ENCODE data around the gene C1QTNF12.

The C1QTNF12 gene

GRCh38 chr1:1203561-1204424 lies 42.7 kb downstream of the C1QTNF12 start:
- in situ Hi-C loops (cut with MboI; ENCODE audit: low sequenced_read_pairs, unreplicated experiment) = no loop called here
- TF ChIP-seq, protein P1, sequence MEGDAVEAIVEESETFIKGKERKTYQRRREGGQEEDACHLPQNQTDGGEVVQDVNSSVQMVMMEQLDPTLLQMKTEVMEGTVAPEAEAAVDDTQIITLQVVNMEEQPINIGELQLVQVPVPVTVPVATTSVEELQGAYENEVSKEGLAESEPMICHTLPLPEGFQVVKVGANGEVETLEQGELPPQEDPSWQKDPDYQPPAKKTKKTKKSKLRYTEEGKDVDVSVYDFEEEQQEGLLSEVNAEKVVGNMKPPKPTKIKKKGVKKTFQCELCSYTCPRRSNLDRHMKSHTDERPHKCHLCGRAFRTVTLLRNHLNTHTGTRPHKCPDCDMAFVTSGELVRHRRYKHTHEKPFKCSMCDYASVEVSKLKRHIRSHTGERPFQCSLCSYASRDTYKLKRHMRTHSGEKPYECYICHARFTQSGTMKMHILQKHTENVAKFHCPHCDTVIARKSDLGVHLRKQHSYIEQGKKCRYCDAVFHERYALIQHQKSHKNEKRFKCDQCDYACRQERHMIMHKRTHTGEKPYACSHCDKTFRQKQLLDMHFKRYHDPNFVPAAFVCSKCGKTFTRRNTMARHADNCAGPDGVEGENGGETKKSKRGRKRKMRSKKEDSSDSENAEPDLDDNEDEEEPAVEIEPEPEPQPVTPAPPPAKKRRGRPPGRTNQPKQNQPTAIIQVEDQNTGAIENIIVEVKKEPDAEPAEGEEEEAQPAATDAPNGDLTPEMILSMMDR (IDR thresholded peaks at IDR 0.05; ENCODE audit: borderline replicate concordance, control extremely low read depth, extremely low read depth, insufficient read depth, missing control alignments) = no peak
- no peak for DNase-seq (ENCODE audit: low spot score)

DNA sequence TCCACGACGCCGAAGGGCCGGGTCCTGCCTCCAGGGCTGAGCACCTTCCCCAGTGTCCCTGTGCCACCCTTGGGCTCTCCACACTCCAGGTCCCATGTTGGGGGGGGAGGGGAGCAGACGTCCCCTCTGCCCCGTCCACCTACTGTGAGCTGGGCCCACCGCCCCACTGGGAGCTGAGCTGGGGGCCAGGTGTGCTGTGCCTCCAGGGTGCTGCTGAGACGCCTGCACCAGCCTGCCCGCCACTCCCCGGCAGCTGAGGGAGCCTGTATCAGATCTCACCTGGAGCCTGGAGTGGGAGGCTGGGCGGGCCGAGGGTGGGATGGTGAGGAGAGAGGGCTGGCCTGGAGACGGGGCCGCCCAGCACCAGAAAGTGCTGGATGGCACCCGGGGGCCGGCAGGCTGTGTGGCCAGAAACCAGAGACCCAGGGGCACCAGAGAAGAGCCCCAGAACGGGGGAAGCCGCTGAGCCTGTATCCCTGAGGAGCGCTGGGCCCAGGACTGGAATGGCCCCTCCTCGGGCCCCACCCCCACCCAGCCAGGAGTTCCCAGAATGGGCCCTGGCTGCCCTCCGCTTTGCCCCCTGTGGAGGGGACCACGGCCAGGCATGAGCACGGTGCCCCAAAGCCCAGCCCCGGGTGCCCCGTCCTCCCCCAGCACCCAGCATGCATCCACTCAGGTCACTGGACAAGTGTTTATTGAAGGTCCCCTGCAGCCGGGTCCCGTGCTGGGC lies 43.5 kb downstream of the C1QTNF12 start:
- in situ Hi-C loops (cut with MboI; ENCODE audit: low sequenced_read_pairs, unreplicated experiment) = no loop called here
- DNase-seq (ENCODE audit: low spot score) = no peak
- TF ChIP-seq, protein P1 (IDR thresholded peaks at IDR 0.05; ENCODE audit: borderline replicate concordance, control extremely low read depth, extremely low read depth, insufficient read depth, missing control alignments) = no peak

- TF ChIP-seq, protein P1 (IDR thresholded peaks at IDR 0.05; ENCODE audit: borderline replicate concordance, control extremely low read depth, extremely low read depth, insufficient read depth, missing control alignments) = no peak
- DNase-seq (ENCODE audit: low spot score) = peak; percentile 90
- in situ Hi-C loops (cut with MboI; ENCODE audit: low sequenced_read_pairs, unreplicated experiment) = no loop called here
These were observed 45.4 kb downstream of the C1QTNF12 start for GRCh38 chr1:1200876-1201810.

DNA sequence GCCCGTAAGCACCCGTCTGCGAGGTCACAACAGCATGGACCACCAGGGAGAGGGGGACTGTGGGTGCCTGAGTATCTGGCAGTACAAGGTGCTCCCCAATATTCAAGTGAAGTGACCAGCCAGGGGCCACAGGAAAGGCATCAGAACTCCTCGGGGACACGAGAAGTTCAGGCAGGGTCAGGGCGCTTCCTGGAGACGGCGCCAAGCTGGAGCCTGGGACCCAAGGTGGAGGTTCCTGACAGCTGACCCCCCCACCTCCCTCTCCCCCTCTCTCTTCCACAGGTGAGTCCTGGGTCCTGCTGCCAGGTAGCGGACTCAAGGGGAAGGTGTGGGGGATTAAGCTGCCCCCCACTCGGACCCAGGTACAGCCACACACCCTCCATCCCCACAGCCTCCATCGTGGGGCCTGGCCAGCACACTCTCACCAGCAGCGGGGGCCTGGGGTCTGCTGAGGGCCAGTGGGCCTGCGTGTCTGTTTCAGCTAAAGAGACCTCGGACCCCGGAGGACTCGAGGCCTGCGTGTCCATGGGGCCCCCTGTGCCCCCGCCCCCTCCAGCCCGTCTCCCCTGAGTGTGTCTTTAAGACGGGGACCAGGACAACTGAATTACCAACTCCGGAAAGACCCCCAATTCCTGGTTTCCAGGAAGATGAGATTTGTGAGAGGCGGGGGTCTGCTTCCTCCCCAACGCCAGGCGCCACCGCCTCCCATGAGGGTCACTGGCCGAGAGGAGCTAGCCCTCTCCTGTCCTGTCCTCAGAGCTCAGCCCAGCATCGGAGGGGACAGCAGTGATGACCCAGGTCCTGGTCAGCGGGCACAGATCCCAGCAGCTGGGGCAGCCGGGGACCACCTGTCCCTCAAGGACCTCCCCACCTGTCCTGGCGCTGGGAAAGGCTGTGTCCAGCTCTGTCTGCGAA lies 46.3 kb downstream of the C1QTNF12 start:
- no peak for DNase-seq (ENCODE audit: low spot score)
- TF ChIP-seq, protein P1 (IDR thresholded peaks at IDR 0.05; ENCODE audit: borderline replicate concordance, control extremely low read depth, extremely low read depth, insufficient read depth, missing control alignments) = no peak
- in situ Hi-C loops (cut with MboI; ENCODE audit: low sequenced_read_pairs, unreplicated experiment) = no loop called here

DNA sequence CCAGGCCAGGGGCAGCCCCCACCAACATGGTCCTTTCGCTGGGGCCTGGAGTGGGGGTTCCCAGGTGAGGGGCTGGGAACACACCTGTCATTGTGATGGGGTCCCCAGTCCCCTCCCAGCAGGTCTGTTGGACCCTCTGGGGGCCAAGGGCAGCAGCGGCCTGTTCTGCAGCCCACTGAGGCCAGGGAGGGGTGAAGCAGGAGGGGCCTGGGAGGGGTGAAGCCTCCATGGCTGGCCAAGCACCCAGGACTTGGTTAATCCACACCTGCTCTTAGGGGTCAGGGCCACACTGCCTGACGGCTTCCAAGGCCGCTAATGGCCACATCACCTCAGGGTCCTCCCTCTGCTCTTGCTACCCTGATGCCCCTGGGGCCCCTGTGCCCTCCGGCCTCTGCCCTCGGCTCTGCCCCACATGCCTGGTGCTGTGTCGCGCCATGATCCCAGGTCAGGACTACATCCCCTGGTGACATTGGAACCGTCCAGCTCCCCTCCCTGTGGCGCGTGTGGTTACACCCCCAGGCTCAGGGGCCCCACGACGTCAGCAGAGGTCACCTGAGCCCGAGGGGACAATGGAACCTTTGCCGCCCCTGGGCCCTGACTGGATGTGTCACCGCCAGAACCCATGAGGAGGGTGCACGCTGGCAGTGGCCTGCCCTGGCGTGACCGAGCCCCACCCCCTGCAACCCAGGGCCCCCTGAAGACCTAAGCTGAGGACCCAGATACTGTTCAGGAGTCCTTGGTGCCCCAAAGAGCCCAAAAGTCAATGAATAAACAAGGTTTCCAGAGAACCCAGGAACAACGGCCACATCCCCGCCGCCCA lies 47.2 kb downstream of the C1QTNF12 start:
- in situ Hi-C loops (cut with MboI; ENCODE audit: low sequenced_read_pairs, unreplicated experiment) = no loop called here
- no peak for DNase-seq (ENCODE audit: low spot score)
- TF ChIP-seq, protein P1 (IDR thresholded peaks at IDR 0.05; ENCODE audit: borderline replicate concordance, control extremely low read depth, extremely low read depth, insufficient read depth, missing control alignments) = no peak

All from GM13976 (cell line).